Activated T-cell treated with anti-CD3 and anti-CD28 coated beads for 48 hours (primary cell): ENCODE measurements around the gene PSMB5.

ENCODE experiments used
- DNase-seq: peaks from one replicate; pipeline ENCODE4 v3.0.0-alpha.2; 2020; ENCODE audit warnings: low read depth

PSMB5 gene

GRCh38 chr14:23058654-23059504, 24.2 kb upstream of the PSMB5 start:
- DNase-seq: no peak

GRCh38 chr14:23057757-23058653, 23.3 kb upstream of the PSMB5 start:
- peak; percentile 85 for DNase-seq

GRCh38 chr14:23056956-23057756, 22.5 kb upstream of the PSMB5 start, which contains the start of gene CDH24:
Gene CDH24 (minus strand): TSS chr14:23057520. CDS start chr14:23055733, 1,787 bp downstream.
- peak; percentile 66 for DNase-seq

- peak; percentile 58 for DNase-seq
Measured at GRCh38 chr14:23056145-23056955, 21.6 kb upstream of the PSMB5 start.

GRCh38 chr14:23055621-23056144, 21.0 kb upstream of the PSMB5 start:
- DNase-seq: no peak

- DNase-seq: no peak
Measured at GRCh38 chr14:23055147-23055550, 20.4 kb upstream of the PSMB5 start.

- no peak for DNase-seq
Measured at GRCh38 chr14:23054000-23054811, 19.5 kb upstream of the PSMB5 start.

- no peak for DNase-seq
Measured at GRCh38 chr14:23053426-23053825, 18.7 kb upstream of the PSMB5 start.

GRCh38 chr14:23052671-23053070, 18.0 kb upstream of the PSMB5 start:
- DNase-seq: no peak

- DNase-seq: no peak
Measured at GRCh38 chr14:23052182-23052623, 17.5 kb upstream of the PSMB5 start.

- no peak for DNase-seq
Measured at GRCh38 chr14:23051141-23052057, 16.7 kb upstream of the PSMB5 start.

- no peak for DNase-seq
Measured at GRCh38 chr14:23049011-23049410, 14.3 kb upstream of the PSMB5 start.

- no peak for DNase-seq
Measured at GRCh38 chr14:23047751-23048693, 13.3 kb upstream of the PSMB5 start.

- no peak for DNase-seq
Measured at GRCh38 chr14:23047034-23047634, 12.4 kb upstream of the PSMB5 start.

GRCh38 chr14:23045419-23046357, 11.0 kb upstream of the PSMB5 start:
- no peak for DNase-seq

- no peak for DNase-seq
Measured at GRCh38 chr14:23044840-23045239, 10.1 kb upstream of the PSMB5 start.
